Neural cell (in vitro differentiated cells): ENCODE results near the gene RITA1. TPM values are rescaled to one million over a fixed set of nuclear protein-coding genes. Genes with fewer than 3 reads are reported as not detected.

Source experiments
- H2AFZ ChIP-seq: fragments of 200-600, 300-800 bp; sonication (generic), shearing (Covaris generic); 2 replicates; pipeline ENCODE4 v1.6.0; 2014; ENCODE audit warnings: low read depth, mild to moderate bottlenecking, antibody characterized with exemption, low read length, moderate library complexity
- H3F3A ChIP-seq: fragments of 200-600 bp; shearing (Covaris generic); 2 replicates; pipeline ENCODE4 v1.6.1; 2016; ENCODE audit warnings: mild to moderate bottlenecking, moderate library complexity, mixed read lengths, antibody characterized with exemption, low read length; ENCODE audit not compliant: insufficient read depth, poor library complexity, severe bottlenecking
- H3K27ac ChIP-seq: fragments of 200-600, 300-800 bp; sonication (generic), shearing (Covaris generic); 2 replicates; pipeline ENCODE4 v1.5.1; 2014; ENCODE audit warnings: mild to moderate bottlenecking, low read length, moderate library complexity
- H3K27me3 ChIP-seq: fragments of 300-800, 200-600 bp; sonication (generic), shearing (Covaris generic); 2 replicates; pipeline ENCODE4 v1.6.0; 2014; ENCODE audit warnings: mild to moderate bottlenecking, low read depth, low read length, moderate library complexity; ENCODE audit not compliant: insufficient read depth
- H3K36me3 ChIP-seq: fragments of 300-800, 200-600 bp; sonication (generic), shearing (Covaris generic); 2 replicates; pipeline ENCODE4 v1.5.1; 2014; ENCODE audit warnings: mild to moderate bottlenecking, antibody characterized with exemption, low read length, moderate library complexity; ENCODE audit not compliant: insufficient read depth
- H3K4me2 ChIP-seq: fragments of 300-800, 200-600 bp; sonication (generic), shearing (Covaris generic); 2 replicates; pipeline ENCODE4 v1.6.0; 2014; ENCODE audit warnings: mild to moderate bottlenecking, low read length
- H3K4me3 ChIP-seq: fragments of 300-800, 200-600 bp; sonication (generic), shearing (Covaris generic); 2 replicates; pipeline ENCODE4 v1.5.1; 2014; ENCODE audit warnings: mild to moderate bottlenecking, low read length, moderate library complexity
- H3K79me2 ChIP-seq: fragments of 200-600 bp; shearing (Covaris generic); replicated peaks from 2 replicates; pipeline ENCODE4 v1.6.0; 2014; ENCODE audit warnings: mild to moderate bottlenecking, low read length, moderate library complexity; ENCODE audit not compliant: insufficient read depth
- H3K9ac ChIP-seq: fragments of 300-800, 200-600 bp; sonication (generic), shearing (Covaris generic); 2 replicates; pipeline ENCODE4 v1.6.1; 2016; ENCODE audit warnings: mild to moderate bottlenecking, low read length, mixed read lengths
- H3K9me2 ChIP-seq: fragments of 200-600 bp; shearing (Covaris generic); 2 replicates; pipeline ENCODE4 v1.6.1; 2016; ENCODE audit warnings: mild to moderate bottlenecking, low read length, mixed read lengths; ENCODE audit not compliant: insufficient read depth
- H3K9me3 ChIP-seq: fragments of 200-600, 300-800 bp; sonication (generic), shearing (Covaris generic); 2 replicates; pipeline ENCODE4 v1.6.1; 2016; ENCODE audit warnings: mild to moderate bottlenecking, mixed run types, low read length, moderate library complexity, mixed read lengths
- H4K20me1 ChIP-seq: fragments of 200-600 bp; shearing (Covaris generic); 2 replicates; pipeline ENCODE4 v1.6.1; 2016; ENCODE audit warnings: mild to moderate bottlenecking, mixed run types; ENCODE audit not compliant: insufficient read depth
- EP300 ChIP-seq: fragments of 450-650 bp; conservative IDR thresholded peaks from 2 replicates; pipeline ENCODE4 v1.6.1; 2014; ENCODE audit warnings: antibody characterized with exemption, mild to moderate bottlenecking, moderate library complexity; ENCODE audit not compliant: poor library complexity, severe bottlenecking
- EZH2 ChIP-seq: fragments of 200-600, 300-800 bp; shearing (Covaris generic), sonication (generic); IDR thresholded peaks from 2 replicates; pipeline ENCODE4 v1.6.1; 2014; ENCODE audit warnings: antibody characterized with exemption, low read length, borderline replicate concordance, mild to moderate bottlenecking; ENCODE audit not compliant: insufficient read depth, poor library complexity, severe bottlenecking
- MXI1 ChIP-seq: fragments of 450-650 bp; conservative IDR thresholded peaks from 2 replicates; pipeline ENCODE4 v1.6.1; 2014; ENCODE audit warnings: antibody characterized with exemption, mild to moderate bottlenecking; ENCODE audit not compliant: poor library complexity, severe bottlenecking
- POLR2AphosphoS5 ChIP-seq: IDR thresholded peaks from 2 replicates; pipeline ENCODE4 v1.6.1; 2012
- RAD21 ChIP-seq: fragments of 450-650 bp; conservative IDR thresholded peaks from 2 replicates; pipeline ENCODE4 v1.6.1; 2014; ENCODE audit warnings: antibody characterized with exemption, mild to moderate bottlenecking, moderate library complexity
- SMC3 ChIP-seq: fragments of 450-650 bp; conservative IDR thresholded peaks from 2 replicates; pipeline ENCODE4 v1.6.1; 2014; ENCODE audit warnings: antibody characterized with exemption, mild to moderate bottlenecking, moderate library complexity; ENCODE audit not compliant: poor library complexity
- TAF1 ChIP-seq: IDR thresholded peaks from 2 replicates; pipeline ENCODE4 v1.6.1; 2012; ENCODE audit warnings: low read depth
- polyA plus RNA-seq: library from polyadenylated mRNA; depleted of rRNA; stranded (reverse); fragments of >200 nt; gene quantifications from 2 replicates; pipeline ENCODE4 v1.2.3, GENCODE V29; 2014
- TF ChIP-seq, protein P1 (sequence below): IDR thresholded peaks from 2 replicates; pipeline ENCODE4 v1.6.1; 2012; ENCODE audit warnings: borderline replicate concordance
- TF ChIP-seq, protein P2 (sequence below): fragments of 450-650 bp; IDR thresholded peaks from 2 replicates; pipeline ENCODE4 v1.5.1; 2014; ENCODE audit warnings: antibody characterized with exemption, mild to moderate bottlenecking, moderate library complexity; ENCODE audit not compliant: poor library complexity, severe bottlenecking

RITA1 gene
- polyA plus RNA-seq, 1 donor from 2014 or later = 23.3 TPM

DNA sequence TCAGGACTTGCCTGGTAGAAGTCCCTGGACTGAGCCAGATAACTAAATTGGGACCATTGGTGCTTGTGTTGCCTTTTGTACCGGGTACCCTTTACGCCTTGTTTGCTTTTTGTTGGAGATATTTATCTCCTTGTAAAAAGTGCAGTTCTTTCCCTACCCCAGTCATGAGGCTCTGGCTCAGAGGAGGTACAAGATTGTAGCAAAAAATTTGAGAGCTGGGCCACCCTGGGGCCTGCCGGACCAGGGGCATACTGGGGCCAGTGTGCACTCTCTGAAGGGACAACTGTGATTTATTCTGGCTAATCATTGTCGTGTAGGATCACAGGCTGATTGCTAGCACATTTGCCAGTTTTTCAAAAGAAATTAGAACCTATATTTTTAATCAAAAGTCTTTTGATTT is 49.0 kb downstream of the RITA1 start:
- Histone ChIP-seq H3K9ac (no peak overlapping the region), H3K36me3 (no peaks in the 10 kb centered on the region), H3K79me2 (no peaks in the 10 kb centered on the region), H2AFZ (no peak overlapping the region), H3K9me2 (no peaks in the 10 kb centered on the region), H3K4me2 (no peak overlapping the region), H3K27ac (no peak overlapping the region), H4K20me1 (no peaks in the 10 kb centered on the region), H3K9me3 (peaks cover 6% of the 10 kb centered on the region), H3K27me3 (no peaks in the 10 kb centered on the region), H3F3A (no peaks in the 10 kb centered on the region), H3K4me3 (no peak overlapping the region)
- TF ChIP-seq, protein P1, sequence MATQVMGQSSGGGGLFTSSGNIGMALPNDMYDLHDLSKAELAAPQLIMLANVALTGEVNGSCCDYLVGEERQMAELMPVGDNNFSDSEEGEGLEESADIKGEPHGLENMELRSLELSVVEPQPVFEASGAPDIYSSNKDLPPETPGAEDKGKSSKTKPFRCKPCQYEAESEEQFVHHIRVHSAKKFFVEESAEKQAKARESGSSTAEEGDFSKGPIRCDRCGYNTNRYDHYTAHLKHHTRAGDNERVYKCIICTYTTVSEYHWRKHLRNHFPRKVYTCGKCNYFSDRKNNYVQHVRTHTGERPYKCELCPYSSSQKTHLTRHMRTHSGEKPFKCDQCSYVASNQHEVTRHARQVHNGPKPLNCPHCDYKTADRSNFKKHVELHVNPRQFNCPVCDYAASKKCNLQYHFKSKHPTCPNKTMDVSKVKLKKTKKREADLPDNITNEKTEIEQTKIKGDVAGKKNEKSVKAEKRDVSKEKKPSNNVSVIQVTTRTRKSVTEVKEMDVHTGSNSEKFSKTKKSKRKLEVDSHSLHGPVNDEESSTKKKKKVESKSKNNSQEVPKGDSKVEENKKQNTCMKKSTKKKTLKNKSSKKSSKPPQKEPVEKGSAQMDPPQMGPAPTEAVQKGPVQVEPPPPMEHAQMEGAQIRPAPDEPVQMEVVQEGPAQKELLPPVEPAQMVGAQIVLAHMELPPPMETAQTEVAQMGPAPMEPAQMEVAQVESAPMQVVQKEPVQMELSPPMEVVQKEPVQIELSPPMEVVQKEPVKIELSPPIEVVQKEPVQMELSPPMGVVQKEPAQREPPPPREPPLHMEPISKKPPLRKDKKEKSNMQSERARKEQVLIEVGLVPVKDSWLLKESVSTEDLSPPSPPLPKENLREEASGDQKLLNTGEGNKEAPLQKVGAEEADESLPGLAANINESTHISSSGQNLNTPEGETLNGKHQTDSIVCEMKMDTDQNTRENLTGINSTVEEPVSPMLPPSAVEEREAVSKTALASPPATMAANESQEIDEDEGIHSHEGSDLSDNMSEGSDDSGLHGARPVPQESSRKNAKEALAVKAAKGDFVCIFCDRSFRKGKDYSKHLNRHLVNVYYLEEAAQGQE = no peak
- TF ChIP-seq EP300 = no peak
- no peak for TF ChIP-seq EZH2
- no peak for TF ChIP-seq TAF1
- TF ChIP-seq SMC3 = no peak
- TF ChIP-seq MXI1 = no peak
- no peak for TF ChIP-seq POLR2AphosphoS5
- no peak for TF ChIP-seq RAD21
- TF ChIP-seq, protein P2, sequence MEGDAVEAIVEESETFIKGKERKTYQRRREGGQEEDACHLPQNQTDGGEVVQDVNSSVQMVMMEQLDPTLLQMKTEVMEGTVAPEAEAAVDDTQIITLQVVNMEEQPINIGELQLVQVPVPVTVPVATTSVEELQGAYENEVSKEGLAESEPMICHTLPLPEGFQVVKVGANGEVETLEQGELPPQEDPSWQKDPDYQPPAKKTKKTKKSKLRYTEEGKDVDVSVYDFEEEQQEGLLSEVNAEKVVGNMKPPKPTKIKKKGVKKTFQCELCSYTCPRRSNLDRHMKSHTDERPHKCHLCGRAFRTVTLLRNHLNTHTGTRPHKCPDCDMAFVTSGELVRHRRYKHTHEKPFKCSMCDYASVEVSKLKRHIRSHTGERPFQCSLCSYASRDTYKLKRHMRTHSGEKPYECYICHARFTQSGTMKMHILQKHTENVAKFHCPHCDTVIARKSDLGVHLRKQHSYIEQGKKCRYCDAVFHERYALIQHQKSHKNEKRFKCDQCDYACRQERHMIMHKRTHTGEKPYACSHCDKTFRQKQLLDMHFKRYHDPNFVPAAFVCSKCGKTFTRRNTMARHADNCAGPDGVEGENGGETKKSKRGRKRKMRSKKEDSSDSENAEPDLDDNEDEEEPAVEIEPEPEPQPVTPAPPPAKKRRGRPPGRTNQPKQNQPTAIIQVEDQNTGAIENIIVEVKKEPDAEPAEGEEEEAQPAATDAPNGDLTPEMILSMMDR = no peak

DNA sequence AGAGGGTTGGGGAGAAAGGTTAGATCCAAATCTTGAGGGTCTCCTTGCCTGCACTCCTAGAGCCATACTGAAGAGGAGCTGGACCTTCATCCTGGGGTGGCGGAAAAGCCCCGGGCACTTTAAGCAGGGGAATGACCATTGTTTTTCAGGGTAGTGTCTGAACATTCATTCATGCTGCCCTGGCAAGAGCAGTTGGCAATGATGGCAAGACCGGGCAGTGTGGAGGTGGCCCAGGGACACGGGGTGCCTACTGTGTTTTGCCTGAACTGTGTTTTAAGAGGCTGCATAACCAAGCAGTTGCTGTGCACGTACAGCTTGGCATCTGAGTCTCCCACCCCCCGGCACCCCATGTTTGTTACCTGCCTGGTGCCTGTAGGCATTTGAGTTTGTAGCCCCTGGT is 50.5 kb downstream of the RITA1 start:
- Histone ChIP-seq H4K20me1 (no peaks in the 10 kb centered on the region), H3K79me2 (no peaks in the 10 kb centered on the region), H2AFZ (no peak overlapping the region), H3F3A (no peaks in the 10 kb centered on the region), H3K9ac (no peak overlapping the region), H3K9me3 (peaks cover 4% of the 10 kb centered on the region), H3K27me3 (no peaks in the 10 kb centered on the region), H3K36me3 (no peaks in the 10 kb centered on the region), H3K9me2 (no peaks in the 10 kb centered on the region), H3K4me3 (no peak overlapping the region), H3K27ac (no peak overlapping the region), H3K4me2 (no peak overlapping the region)
- no peak for TF ChIP-seq EP300
- no peak for TF ChIP-seq RAD21
- TF ChIP-seq, protein P2 = no peak
- TF ChIP-seq TAF1 = no peak
- no peak for TF ChIP-seq MXI1
- TF ChIP-seq POLR2AphosphoS5 = no peak
- TF ChIP-seq, protein P1 = no peak
- no peak for TF ChIP-seq SMC3
- TF ChIP-seq EZH2 = no peak
